Esophagus squamous epithelium (tissue), 4 donors: ENCODE results near the gene GALNT16.
"Not testable (repeated sequence)": the region's sequence is repeated elsewhere in the genome, so short reads cannot be mapped to it uniquely, and the experiment has no call there.

ENCODE experiments used
- POLR2A ChIP-seq, 4 donors: fragments of 450-650 bp; IDR thresholded peaks; one replicate each; pipeline ENCODE4 v1.6.1; 2017; ENCODE audit warnings: antibody characterized with exemption in 4 of 4, mild to moderate bottlenecking in 4 of 4, moderate library complexity in 3 of 4
- TF ChIP-seq, protein P1 (sequence below), 6 experiments: fragments of 450-650 bp in 4 of 6; fragments of 200-600 bp in 2 of 6; sonication (generic) in 2 of 6; IDR thresholded peaks; one replicate each; pipeline ENCODE4 v1.5.1; 2016 to 2019; ENCODE audit warnings: antibody characterized with exemption in 6 of 6, mild to moderate bottlenecking in 4 of 6, moderate library complexity in 4 of 6

DNA sequence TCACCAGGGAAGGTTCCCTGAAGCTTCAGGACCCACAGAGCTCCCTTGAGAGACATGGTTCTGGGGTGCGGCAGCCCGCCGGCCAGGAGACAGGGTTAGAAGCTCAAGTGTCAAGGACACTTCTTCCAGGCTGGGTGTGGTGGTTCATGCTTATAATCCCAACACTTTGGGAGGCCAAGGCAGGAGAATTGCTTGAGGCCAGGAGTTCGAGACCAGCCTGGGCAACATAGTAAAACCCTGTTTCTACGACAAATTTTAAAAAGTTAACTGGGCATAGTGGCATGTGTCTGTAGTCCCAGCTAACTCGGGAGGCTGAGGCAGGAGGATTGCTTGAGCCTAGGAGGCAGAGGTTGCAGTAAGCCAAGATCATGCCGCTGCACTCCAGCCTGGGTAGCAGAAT, 30.9 kb downstream of the GALNT16 start:
- TF ChIP-seq, protein P1, sequence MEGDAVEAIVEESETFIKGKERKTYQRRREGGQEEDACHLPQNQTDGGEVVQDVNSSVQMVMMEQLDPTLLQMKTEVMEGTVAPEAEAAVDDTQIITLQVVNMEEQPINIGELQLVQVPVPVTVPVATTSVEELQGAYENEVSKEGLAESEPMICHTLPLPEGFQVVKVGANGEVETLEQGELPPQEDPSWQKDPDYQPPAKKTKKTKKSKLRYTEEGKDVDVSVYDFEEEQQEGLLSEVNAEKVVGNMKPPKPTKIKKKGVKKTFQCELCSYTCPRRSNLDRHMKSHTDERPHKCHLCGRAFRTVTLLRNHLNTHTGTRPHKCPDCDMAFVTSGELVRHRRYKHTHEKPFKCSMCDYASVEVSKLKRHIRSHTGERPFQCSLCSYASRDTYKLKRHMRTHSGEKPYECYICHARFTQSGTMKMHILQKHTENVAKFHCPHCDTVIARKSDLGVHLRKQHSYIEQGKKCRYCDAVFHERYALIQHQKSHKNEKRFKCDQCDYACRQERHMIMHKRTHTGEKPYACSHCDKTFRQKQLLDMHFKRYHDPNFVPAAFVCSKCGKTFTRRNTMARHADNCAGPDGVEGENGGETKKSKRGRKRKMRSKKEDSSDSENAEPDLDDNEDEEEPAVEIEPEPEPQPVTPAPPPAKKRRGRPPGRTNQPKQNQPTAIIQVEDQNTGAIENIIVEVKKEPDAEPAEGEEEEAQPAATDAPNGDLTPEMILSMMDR (IDR thresholded peaks at IDR 0.05) = not testable (repeated sequence)
- TF ChIP-seq POLR2A (IDR thresholded peaks at IDR 0.05) = not testable (repeated sequence)
